Body of pancreas (tissue), 4 donors: ENCODE data around the gene ERC2.

Experiments
- CTCF ChIP-seq, 7 experiments: fragments of 450-650 bp in 4 of 7; fragments of 200-600 bp in 3 of 7; sonication (generic) in 3 of 7; IDR thresholded peaks; one replicate each; pipeline ENCODE4 v1.5.1; 2016 to 2019; ENCODE audit warnings: antibody characterized with exemption in 7 of 7
- POLR2A ChIP-seq, 3 donors: fragments of 450-650 bp; IDR thresholded peaks; one replicate each; pipeline ENCODE4 v1.6.1; 2016; ENCODE audit warnings: antibody characterized with exemption in 3 of 3, mild to moderate bottlenecking in 2 of 3

GRCh38 chr3:56339244-56339643 is 129.0 kb downstream of the ERC2 start:
- TF ChIP-seq CTCF (IDR thresholded peaks at IDR 0.05), result no peak
- no peak for TF ChIP-seq POLR2A (IDR thresholded peaks at IDR 0.05)
